GM21515 (cell line): ENCODE data around the gene C1QTNF8.

Source experiments
- ATAC-seq: cut with Tn5 transposase; IDR thresholded peaks from one replicate; pipeline ENCODE4 v1.9.1; 2021; ENCODE audit not compliant: unreplicated experiment

The C1QTNF8 gene

GRCh38 chr16:1047801-1048200 is 48.2 kb downstream of the C1QTNF8 start:
- no peak for ATAC-seq

- no peak for ATAC-seq
Measured at GRCh38 chr16:1047123-1047522, 48.9 kb downstream of the C1QTNF8 start.

- no peak for ATAC-seq
Measured at GRCh38 chr16:1045993-1046911, 49.8 kb downstream of the C1QTNF8 start.

- ATAC-seq = no peak
Measured at GRCh38 chr16:1045310-1045992, 50.6 kb downstream of the C1QTNF8 start.

- no peak for ATAC-seq
Measured at GRCh38 chr16:1044460-1045309, 51.4 kb downstream of the C1QTNF8 start.

- ATAC-seq = no peak
Measured at GRCh38 chr16:1043881-1044451, 52.1 kb downstream of the C1QTNF8 start.

GRCh38 chr16:1042866-1043265 is 53.2 kb downstream of the C1QTNF8 start:
- ATAC-seq = no peak

- ATAC-seq = no peak
Measured at GRCh38 chr16:1042049-1042744, 53.8 kb downstream of the C1QTNF8 start.

GRCh38 chr16:1040346-1040745 is 55.7 kb downstream of the C1QTNF8 start:
- ATAC-seq = no peak

GRCh38 chr16:1039762-1040161 is 56.3 kb downstream of the C1QTNF8 start:
- no peak for ATAC-seq

- no peak for ATAC-seq
Measured at GRCh38 chr16:1038932-1039331, 57.1 kb downstream of the C1QTNF8 start.
